NOMO-1 (cell line): ENCODE data around the gene GJB5.

ENCODE experiments used
- DNase-seq, 2 experiments: peaks; one replicate each; lab custom pipeline; 2025; ENCODE audit not compliant: unreplicated experiment in 2 of 2; lab: John Stamatoyannopoulos, UW

GJB5 gene

DNA sequence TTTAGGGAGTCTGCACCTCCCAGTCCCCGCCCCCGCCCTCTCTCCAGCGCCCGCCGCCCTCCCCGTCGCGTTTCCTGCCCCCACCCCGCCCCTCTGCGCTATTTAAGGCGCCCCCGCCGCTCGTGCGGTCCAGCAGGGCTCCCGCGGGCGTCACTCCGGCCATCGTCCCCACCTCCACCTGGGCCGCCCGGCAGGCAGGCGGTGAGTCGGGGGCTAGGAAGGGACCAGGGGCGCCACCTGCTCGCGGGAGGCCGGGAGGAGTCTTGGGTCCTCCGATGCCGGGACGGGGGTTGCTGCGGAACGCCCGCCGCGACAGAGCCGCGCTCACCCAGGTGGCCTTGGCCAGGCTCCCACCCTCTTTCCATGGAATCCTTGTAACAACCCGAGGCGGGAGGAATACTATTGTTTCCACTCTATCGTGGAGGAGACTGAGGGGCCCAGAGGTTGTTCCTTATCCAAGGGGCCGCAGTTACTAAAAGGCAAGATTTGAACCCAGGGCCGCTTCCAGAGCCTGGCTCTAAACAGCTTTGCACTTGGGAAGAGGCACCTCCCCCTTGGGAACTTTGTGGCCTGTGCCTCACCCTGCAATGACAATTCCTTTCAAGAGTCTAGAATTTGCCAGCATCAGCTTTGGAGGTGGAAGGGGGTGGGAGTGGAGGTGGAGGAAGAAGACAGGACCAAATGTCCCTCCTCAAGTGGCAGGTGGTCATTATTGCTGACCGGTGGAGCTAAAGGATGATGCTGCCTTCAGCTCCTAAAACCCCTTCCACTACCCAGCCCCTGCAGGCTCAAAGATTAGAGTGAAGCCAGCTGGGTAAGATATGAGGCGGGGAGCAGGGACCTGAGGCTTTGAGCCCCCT lies 38.3 kb downstream of the GJB5 start, which contains the start of gene GJA4:
TSS of gene GJA4 (plus strand) at position 132 of the 860 bp plus-strand sequence. CDS start 1,215 bp downstream, outside the sequence.
- no peak for DNase-seq

DNA sequence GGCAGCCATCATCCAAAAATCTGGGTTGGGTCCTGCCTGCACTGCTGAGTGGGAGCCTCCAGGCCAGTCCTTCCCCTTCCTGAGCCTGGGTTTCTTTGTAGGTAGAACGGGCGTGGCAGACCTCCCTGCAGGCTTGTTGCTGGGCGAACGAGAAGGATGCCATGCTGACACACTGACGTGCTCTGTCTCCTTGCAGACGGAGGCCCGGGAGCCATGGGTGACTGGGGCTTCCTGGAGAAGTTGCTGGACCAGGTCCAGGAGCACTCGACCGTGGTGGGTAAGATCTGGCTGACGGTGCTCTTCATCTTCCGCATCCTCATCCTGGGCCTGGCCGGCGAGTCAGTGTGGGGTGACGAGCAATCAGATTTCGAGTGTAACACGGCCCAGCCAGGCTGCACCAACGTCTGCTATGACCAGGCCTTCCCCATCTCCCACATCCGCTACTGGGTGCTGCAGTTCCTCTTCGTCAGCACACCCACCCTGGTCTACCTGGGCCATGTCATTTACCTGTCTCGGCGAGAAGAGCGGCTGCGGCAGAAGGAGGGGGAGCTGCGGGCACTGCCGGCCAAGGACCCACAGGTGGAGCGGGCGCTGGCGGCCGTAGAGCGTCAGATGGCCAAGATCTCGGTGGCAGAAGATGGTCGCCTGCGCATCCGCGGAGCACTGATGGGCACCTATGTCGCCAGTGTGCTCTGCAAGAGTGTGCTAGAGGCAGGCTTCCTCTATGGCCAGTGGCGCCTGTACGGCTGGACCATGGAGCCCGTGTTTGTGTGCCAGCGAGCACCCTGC lies 39.3 kb downstream of the GJB5 start:
- DNase-seq: no peak

DNA sequence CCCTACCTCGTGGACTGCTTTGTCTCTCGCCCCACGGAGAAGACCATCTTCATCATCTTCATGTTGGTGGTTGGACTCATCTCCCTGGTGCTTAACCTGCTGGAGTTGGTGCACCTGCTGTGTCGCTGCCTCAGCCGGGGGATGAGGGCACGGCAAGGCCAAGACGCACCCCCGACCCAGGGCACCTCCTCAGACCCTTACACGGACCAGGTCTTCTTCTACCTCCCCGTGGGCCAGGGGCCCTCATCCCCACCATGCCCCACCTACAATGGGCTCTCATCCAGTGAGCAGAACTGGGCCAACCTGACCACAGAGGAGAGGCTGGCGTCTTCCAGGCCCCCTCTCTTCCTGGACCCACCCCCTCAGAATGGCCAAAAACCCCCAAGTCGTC lies 39.9 kb downstream of the GJB5 start:
- no peak for DNase-seq

- DNase-seq: no peak
Observed at GRCh38 chr1:34795916-34796315, 41.1 kb downstream of the GJB5 start.

- no peak for DNase-seq
Observed at GRCh38 chr1:34796990-34797389, 42.1 kb downstream of the GJB5 start.

- DNase-seq: no peak
Observed at GRCh38 chr1:34800214-34800613, 45.4 kb downstream of the GJB5 start.

GRCh38 chr1:34803770-34804169 lies 48.9 kb downstream of the GJB5 start:
- DNase-seq: no peak

DNA sequence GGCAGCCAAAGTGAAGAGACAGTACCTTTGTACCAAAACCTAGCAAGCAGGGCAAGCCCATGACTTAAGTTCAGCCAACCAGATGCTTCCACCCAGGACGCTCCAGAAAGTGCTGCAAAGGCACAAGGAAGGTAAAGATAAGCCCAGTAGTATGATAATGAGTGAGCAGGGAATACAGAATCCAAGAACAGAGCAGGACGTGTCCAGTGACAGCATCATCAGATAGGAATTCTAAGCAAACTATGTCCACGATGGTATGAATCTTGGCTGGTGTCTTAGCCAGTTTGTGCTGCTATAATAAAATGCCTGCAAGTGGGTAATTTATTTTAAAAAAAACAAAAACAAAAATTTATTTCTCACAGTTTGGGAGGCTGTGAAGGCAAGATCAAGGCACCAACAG lies 51.5 kb downstream of the GJB5 start:
- no peak for DNase-seq
